GM03348 (cell line): ENCODE results near the gene NLRP10.
"Not testable (repeated sequence)": the region's sequence is repeated elsewhere in the genome, so short reads cannot be mapped to it uniquely, and the experiment has no call there.

Experiments
- DNase-seq: peaks from one replicate; pipeline ENCODE4 v3.0.0; 2012; ENCODE audit warnings: low spot score

Gene NLRP10

GRCh38 chr11:7965386-7965785 is at the start of gene NLRP10:
Gene NLRP10, minus strand, starts transcription at chr11:7965447. Its CDS starts 1,952 bp downstream, at chr11:7963495.
- DNase-seq = peak; percentile 84

- no peak for DNase-seq
Measured at GRCh38 chr11:8013833-8014232, 48.6 kb upstream of the NLRP10 start.

GRCh38 chr11:8011981-8012444 is 46.8 kb upstream of the NLRP10 start:
- DNase-seq = peak; percentile 60

- no peak for DNase-seq
Measured at GRCh38 chr11:8011371-8011770, 46.1 kb upstream of the NLRP10 start.

GRCh38 chr11:8009856-8010255 is 44.6 kb upstream of the NLRP10 start:
- no peak for DNase-seq

- DNase-seq = no peak
Measured at GRCh38 chr11:8008212-8008611, 43.0 kb upstream of the NLRP10 start.

- peak; percentile 82 for DNase-seq
Measured at GRCh38 chr11:8006349-8006977, 41.2 kb upstream of the NLRP10 start.

GRCh38 chr11:8005556-8005955 is 40.3 kb upstream of the NLRP10 start:
- DNase-seq = no peak

- no peak for DNase-seq
Measured at GRCh38 chr11:8004008-8004407, 38.8 kb upstream of the NLRP10 start.

GRCh38 chr11:8003187-8003586 is 37.9 kb upstream of the NLRP10 start:
- DNase-seq = no peak

- no peak for DNase-seq
Measured at GRCh38 chr11:8002676-8003075, 37.4 kb upstream of the NLRP10 start.

GRCh38 chr11:8000390-8000789 is 35.1 kb upstream of the NLRP10 start:
- no peak for DNase-seq

- no peak for DNase-seq
Measured at GRCh38 chr11:7999795-8000194, 34.5 kb upstream of the NLRP10 start.

GRCh38 chr11:7994581-7995278 is 29.5 kb upstream of the NLRP10 start:
- DNase-seq = no peak

GRCh38 chr11:7987560-7987883 is 22.3 kb upstream of the NLRP10 start:
- DNase-seq = not testable (repeated sequence)

- peak; percentile 96 for DNase-seq
Measured at GRCh38 chr11:7986768-7987559, 21.7 kb upstream of the NLRP10 start, which contains the start of gene EIF3F. Gene EIF3F, plus strand, starts transcription at chr11:7987337. Its CDS starts 16 bp downstream, at chr11:7987353.

- no peak for DNase-seq
Measured at GRCh38 chr11:7983832-7984590, 18.8 kb upstream of the NLRP10 start.

- DNase-seq = no peak
Measured at GRCh38 chr11:7982582-7983119, 17.4 kb upstream of the NLRP10 start.

GRCh38 chr11:7981619-7982157 is 16.4 kb upstream of the NLRP10 start:
- DNase-seq = no peak

- DNase-seq = peak; percentile 64
Measured at GRCh38 chr11:7977232-7977917, 12.1 kb upstream of the NLRP10 start.

- DNase-seq = no peak
Measured at GRCh38 chr11:7974668-7975067, 9.4 kb upstream of the NLRP10 start.
